Suprapubic skin (tissue), 4 donors: Measurements from ENCODE around the gene RPL35. TPM values are rescaled to one million over a fixed set of nuclear protein-coding genes. Genes with fewer than 3 reads are reported as not detected.
A peak's percentile ranks its signal among the peaks of the same experiment; 100 is the strongest.

Source experiments
- DNase-seq, 2 donors: peaks; one replicate each; pipeline ENCODE4 v3.0.0-alpha.2; 2019; ENCODE audit warnings: low spot score in 2 of 2
- H3K27ac ChIP-seq: fragments of 200-600 bp; sonication (generic); one replicate; pipeline ENCODE4 v1.5.1; 2019
- H3K27me3 ChIP-seq: fragments of 200-600 bp; sonication (generic); one replicate; pipeline ENCODE4 v1.5.1; 2019
- H3K36me3 ChIP-seq: fragments of 200-600 bp; sonication (generic); one replicate; pipeline ENCODE4 v1.5.1; 2019
- H3K4me1 ChIP-seq: fragments of 200-600 bp; sonication (generic); one replicate; pipeline ENCODE4 v1.5.1; 2019
- H3K4me3 ChIP-seq: fragments of 200-600 bp; sonication (generic); one replicate; pipeline ENCODE4 v1.5.1; 2019; ENCODE audit warnings: mild to moderate bottlenecking
- H3K9me3 ChIP-seq: fragments of 200-600 bp; sonication (generic); one replicate; pipeline ENCODE4 v1.5.1; 2019
- CTCF ChIP-seq, 2 donors: fragments of 200-600 bp in 1 of 2; fragments of 450-650 bp in 1 of 2; sonication (generic) in 1 of 2; IDR thresholded peaks; one replicate each; pipeline ENCODE4 v1.5.1; 2016 to 2019; ENCODE audit warnings: antibody characterized with exemption in 2 of 2, mild to moderate bottlenecking in 1 of 2, moderate library complexity in 1 of 2
- EP300 ChIP-seq: sonication (generic); formaldehyde crosslinking; IDR thresholded peaks from one replicate; pipeline ENCODE4 v1.6.1; 2017; ENCODE audit warnings: antibody characterized with exemption
- POLR2A ChIP-seq, 2 donors: fragments of 450-650 bp; IDR thresholded peaks; one replicate each; pipeline ENCODE4 v1.6.1; 2017; ENCODE audit warnings: antibody characterized with exemption in 2 of 2, mild to moderate bottlenecking in 2 of 2, moderate library complexity in 2 of 2
- POLR2AphosphoS5 ChIP-seq, 3 donors: sonication (generic); formaldehyde crosslinking; IDR thresholded peaks; one replicate each; pipeline ENCODE4 v1.6.1; 2017; ENCODE audit warnings: antibody characterized with exemption in 3 of 3
- WGBS: methylation state at CpG from one replicate; pipeline ENCODE4 v1.1.5; 2018; 5-methylcytosine and 5-hydroxymethylcytosine counted together
- total RNA-seq, 4 donors: library from RNA; depleted of rRNA; stranded (reverse); fragments of >200 nt; gene quantifications; one replicate each; pipeline ENCODE4 v1.1.0, GENCODE V29; 2016

Gene RPL35
- total RNA-seq, 4 donors from 2014 or later = 1,001 to 2,050 (median 1,799) TPM

GRCh38 chr9:124835026-124835557 is 26.7 kb downstream of the RPL35 start:
- Histone ChIP-seq H3K4me1 (peaks cover 28% of the 10 kb centered on the region), H3K27ac (no peak overlapping the region), H3K27me3 (no peaks in the 10 kb centered on the region), H3K36me3 (no peaks in the 10 kb centered on the region), H3K4me3 (no peak overlapping the region), H3K9me3 (no peaks in the 10 kb centered on the region)
- no peak for DNase-seq
- no peak for TF ChIP-seq POLR2A (IDR thresholded peaks at IDR 0.05)
- no peak for TF ChIP-seq CTCF (IDR thresholded peaks at IDR 0.05)
- no peak for TF ChIP-seq POLR2AphosphoS5 (IDR thresholded peaks at IDR 0.05)
- TF ChIP-seq EP300 = no peak
- WGBS = 72% methylated on average over 6 of the region's 13 CpGs

GRCh38 chr9:124834591-124834990 is 27.2 kb downstream of the RPL35 start:
- DNase-seq = no peak
- WGBS = 33% methylated on average over 4 of the region's 7 CpGs
- TF ChIP-seq CTCF (IDR thresholded peaks at IDR 0.05) = no peak
- no peak for TF ChIP-seq POLR2A (IDR thresholded peaks at IDR 0.05)
- no peak for TF ChIP-seq POLR2AphosphoS5 (IDR thresholded peaks at IDR 0.05)
- TF ChIP-seq EP300 = no peak

GRCh38 chr9:124831642-124832364 is 30.0 kb downstream of the RPL35 start:
- H3K4me1 ChIP-seq = peaks cover 33% of the 10 kb centered on the region
- no peak for TF ChIP-seq CTCF (IDR thresholded peaks at IDR 0.05)
- no peak for TF ChIP-seq POLR2AphosphoS5 (IDR thresholded peaks at IDR 0.05)
- no peak for TF ChIP-seq EP300
- no peak for TF ChIP-seq POLR2A (IDR thresholded peaks at IDR 0.05)
- H3K4me3 ChIP-seq = no peak overlapping the region
- no peaks in the 10 kb centered on the region for H3K27me3 ChIP-seq
- H3K36me3 ChIP-seq = no peaks in the 10 kb centered on the region
- peak in 1 of 2 donors; percentile 71 for DNase-seq
- WGBS = 50% methylated on average over 9 of the region's 9 CpGs
- H3K27ac ChIP-seq = no peak overlapping the region
- H3K9me3 ChIP-seq = no peaks in the 10 kb centered on the region

More at GRCh38 chr9:124834591-124834990, 27.2 kb downstream of the RPL35 start:
- H3K4me3 ChIP-seq = no peak overlapping the region
- H3K27ac ChIP-seq = no peak overlapping the region
- no peaks in the 10 kb centered on the region for H3K27me3 ChIP-seq
- H3K9me3 ChIP-seq = no peaks in the 10 kb centered on the region
- H3K4me1 ChIP-seq = peaks cover 28% of the 10 kb centered on the region
- no peaks in the 10 kb centered on the region for H3K36me3 ChIP-seq

GRCh38 chr9:124830593-124830992 is 31.2 kb downstream of the RPL35 start:
- Histone ChIP-seq H3K27ac (no peak overlapping the region), H3K4me1 (peaks cover 33% of the 10 kb centered on the region), H3K27me3 (no peaks in the 10 kb centered on the region), H3K9me3 (no peaks in the 10 kb centered on the region), H3K36me3 (no peaks in the 10 kb centered on the region), H3K4me3 (no peak overlapping the region)
- 64% methylated on average over 4 of the region's 4 CpGs for WGBS
- no peak for TF ChIP-seq EP300
- no peak for TF ChIP-seq CTCF (IDR thresholded peaks at IDR 0.05)
- no peak for TF ChIP-seq POLR2AphosphoS5 (IDR thresholded peaks at IDR 0.05)
- no peak for TF ChIP-seq POLR2A (IDR thresholded peaks at IDR 0.05)
- DNase-seq = no peak

GRCh38 chr9:124829334-124829669 is 32.5 kb downstream of the RPL35 start:
- Histone ChIP-seq H3K27me3 (no peaks in the 10 kb centered on the region), H3K4me1 (peaks cover 21% of the 10 kb centered on the region), H3K9me3 (no peaks in the 10 kb centered on the region), H3K36me3 (no peaks in the 10 kb centered on the region), H3K27ac (no peak overlapping the region), H3K4me3 (no peak overlapping the region)
- TF ChIP-seq EP300 = no peak
- no peak for TF ChIP-seq CTCF (IDR thresholded peaks at IDR 0.05)
- no peak for TF ChIP-seq POLR2A (IDR thresholded peaks at IDR 0.05)
- TF ChIP-seq POLR2AphosphoS5 (IDR thresholded peaks at IDR 0.05) = no peak
- no peak for DNase-seq
- 45% methylated on average over 5 of the region's 5 CpGs for WGBS
